Skeletal muscle satellite cell (primary cell): ENCODE measurements around the gene DNAH9.
A peak's percentile ranks its signal among the peaks of the same experiment; 100 is the strongest.
"Not testable (repeated sequence)": the region's sequence is repeated elsewhere in the genome, so short reads cannot be mapped to it uniquely, and the experiment has no call there.

Source experiments
- H3K27me3 ChIP-seq: 2 replicates; pipeline ENCODE4 v1.7.0; 2013; ENCODE audit warnings: low read length; ENCODE audit not compliant: control insufficient read depth, insufficient read depth
- H3K36me3 ChIP-seq: 2 replicates; pipeline ENCODE4 v1.7.0; 2013; ENCODE audit warnings: mild to moderate bottlenecking, control low read depth, low read length; ENCODE audit not compliant: insufficient read depth
- H3K4me1 ChIP-seq: 2 replicates; pipeline ENCODE4 v1.7.0; 2013; ENCODE audit warnings: low read length; ENCODE audit not compliant: control insufficient read depth, insufficient read depth
- H3K4me2 ChIP-seq: 2 replicates; pipeline ENCODE4 v1.7.0; 2013; ENCODE audit warnings: mild to moderate bottlenecking, low read length
- H3K4me3 ChIP-seq: 2 replicates; pipeline ENCODE4 v1.7.0; 2013; ENCODE audit warnings: low read length
- H3K9ac ChIP-seq: 2 replicates; pipeline ENCODE4 v1.7.0; 2013; ENCODE audit warnings: mild to moderate bottlenecking, low read depth, low read length, moderate library complexity
- H3K9me3 ChIP-seq: replicated peaks from 2 replicates; pipeline ENCODE4 v1.7.0; 2013; ENCODE audit warnings: mild to moderate bottlenecking, control low read depth, low read length

DNAH9 gene

DNA sequence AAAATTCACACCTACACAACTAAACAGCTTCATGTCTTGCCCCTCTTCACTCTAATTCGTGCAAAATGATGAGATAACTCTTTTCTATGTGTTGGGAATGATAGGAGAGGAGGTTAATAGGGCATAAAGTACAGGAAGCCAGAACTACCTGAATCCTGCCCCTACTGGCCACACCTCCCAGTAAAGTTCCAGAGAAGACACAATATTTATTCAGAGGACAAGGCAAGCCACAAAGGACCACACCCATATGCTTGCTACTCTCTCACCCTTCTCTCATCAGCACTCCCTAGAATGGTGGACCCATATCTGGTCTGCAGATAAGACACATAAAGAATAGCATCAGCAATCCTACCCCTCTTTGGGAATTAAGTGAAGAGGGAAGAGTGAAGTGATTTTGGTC lies 324.4 kb downstream of the DNAH9 start:
- no peaks in the 10 kb centered on the region for H3K27me3 ChIP-seq
- H3K36me3 ChIP-seq: no peaks in the 10 kb centered on the region
- no peak overlapping the region for H3K4me3 ChIP-seq
- no peaks in the 10 kb centered on the region for H3K9me3 ChIP-seq
- no peak overlapping the region for H3K9ac ChIP-seq
- H3K4me2 ChIP-seq: no peak overlapping the region
- no peaks in the 10 kb centered on the region for H3K4me1 ChIP-seq

GRCh38 chr17:11924076-11924475 lies 325.8 kb downstream of the DNAH9 start:
- no peak overlapping the region for H3K4me3 ChIP-seq
- no peaks in the 10 kb centered on the region for H3K4me1 ChIP-seq
- no peak overlapping the region for H3K9ac ChIP-seq
- H3K4me2 ChIP-seq: no peak overlapping the region
- no peaks in the 10 kb centered on the region for H3K36me3 ChIP-seq
- no peaks in the 10 kb centered on the region for H3K27me3 ChIP-seq
- no peaks in the 10 kb centered on the region for H3K9me3 ChIP-seq

GRCh38 chr17:11925262-11926021 lies 327.2 kb downstream of the DNAH9 start:
- Histone ChIP-seq H3K36me3 (no peaks in the 10 kb centered on the region), H3K4me1 (no peaks in the 10 kb centered on the region), H3K9me3 (no peaks in the 10 kb centered on the region), H3K4me2 (no peak overlapping the region), H3K9ac (no peak overlapping the region), H3K27me3 (no peaks in the 10 kb centered on the region), H3K4me3 (no peak overlapping the region)

DNA sequence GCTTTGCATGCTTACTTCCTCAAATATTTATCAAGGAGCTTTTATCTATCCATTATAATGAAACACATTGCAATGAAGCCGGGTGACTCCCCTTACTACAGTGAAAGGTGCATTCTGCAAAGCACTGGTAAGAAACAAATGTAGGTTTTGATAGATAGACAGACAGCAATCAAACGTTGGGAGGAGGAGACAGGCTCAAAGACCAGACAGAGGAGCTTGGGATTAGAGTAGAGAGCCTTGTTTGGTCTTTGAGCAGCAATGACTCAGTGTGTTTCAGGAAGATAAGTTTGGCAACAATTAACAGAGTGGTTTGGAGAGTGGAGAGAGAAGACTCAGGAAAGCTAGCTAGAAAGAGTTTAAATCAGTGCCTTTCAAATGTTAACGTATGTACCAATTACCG lies 330.2 kb downstream of the DNAH9 start:
- Histone ChIP-seq H3K9me3 (no peaks in the 10 kb centered on the region), H3K36me3 (no peaks in the 10 kb centered on the region), H3K27me3 (no peaks in the 10 kb centered on the region), H3K9ac (no peak overlapping the region), H3K4me1 (no peaks in the 10 kb centered on the region), H3K4me2 (no peak overlapping the region), H3K4me3 (no peak overlapping the region)

DNA sequence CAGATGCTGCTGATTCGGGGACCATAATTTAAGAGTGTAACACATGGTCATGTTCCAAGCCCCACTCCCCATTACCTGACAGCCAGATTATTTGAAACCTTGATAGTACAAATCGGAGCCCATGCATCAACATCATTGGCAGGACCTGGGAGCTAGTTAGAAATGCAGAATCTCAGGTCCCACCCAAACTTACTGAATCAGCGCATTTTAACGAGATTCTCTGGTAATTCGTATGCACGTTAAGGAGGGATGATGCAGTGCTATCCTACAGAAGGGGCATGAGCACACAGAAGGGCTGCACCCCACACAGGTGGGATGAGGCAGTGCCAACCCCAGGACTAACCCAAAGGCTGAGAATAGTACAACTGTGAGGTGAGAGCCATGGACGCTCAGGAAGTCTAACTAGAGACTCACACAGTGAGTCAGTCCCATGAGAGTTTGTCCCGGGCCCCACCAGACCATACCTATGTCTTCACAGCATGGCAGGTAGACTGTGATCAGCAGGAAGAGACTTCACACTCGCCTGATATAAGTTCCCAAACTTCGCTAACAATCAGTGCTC lies 334.1 kb downstream of the DNAH9 start:
- no peak overlapping the region for H3K4me2 ChIP-seq
- no peaks in the 10 kb centered on the region for H3K27me3 ChIP-seq
- H3K9ac ChIP-seq: no peak overlapping the region
- H3K9me3 ChIP-seq: no peaks in the 10 kb centered on the region
- H3K4me1 ChIP-seq: no peaks in the 10 kb centered on the region
- H3K4me3 ChIP-seq: no peak overlapping the region
- H3K36me3 ChIP-seq: no peaks in the 10 kb centered on the region

DNA sequence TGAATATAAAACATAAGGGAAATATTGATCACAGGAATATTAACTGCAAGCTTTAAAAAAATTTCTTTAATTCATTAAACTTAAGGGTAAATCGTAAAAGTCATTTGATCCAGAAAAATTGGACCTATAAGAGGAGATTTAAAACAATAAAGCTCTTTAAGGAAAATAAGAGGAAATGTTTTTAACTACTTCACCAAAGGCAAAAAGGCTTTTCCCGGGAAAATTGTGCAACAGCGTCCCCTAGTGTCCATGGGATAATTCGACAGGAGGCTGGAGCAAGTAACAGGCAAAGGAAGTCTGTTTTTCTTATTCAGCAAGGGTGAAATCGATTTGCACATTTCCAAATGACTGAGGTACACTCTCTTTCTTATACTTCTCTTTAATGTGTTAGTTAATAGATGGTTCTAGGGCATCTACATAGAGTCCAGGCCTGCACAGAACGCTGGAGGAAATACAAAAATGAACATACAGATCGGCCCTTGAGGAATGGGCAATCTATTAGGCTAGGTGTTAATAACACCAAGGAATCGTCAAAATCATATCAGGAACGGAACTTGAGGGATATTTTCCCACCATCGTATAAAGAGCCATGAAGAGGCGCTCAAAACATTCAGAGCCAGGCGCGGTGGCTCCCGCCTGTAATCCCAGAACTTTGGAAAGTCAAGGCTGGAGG lies 337.6 kb downstream of the DNAH9 start:
- Histone ChIP-seq H3K27me3 (no peaks in the 10 kb centered on the region), H3K4me1 (no peaks in the 10 kb centered on the region), H3K4me3 (no peak overlapping the region), H3K4me2 (no peak overlapping the region), H3K9me3 (no peaks in the 10 kb centered on the region), H3K36me3 (no peaks in the 10 kb centered on the region), H3K9ac (no peak overlapping the region)

DNA sequence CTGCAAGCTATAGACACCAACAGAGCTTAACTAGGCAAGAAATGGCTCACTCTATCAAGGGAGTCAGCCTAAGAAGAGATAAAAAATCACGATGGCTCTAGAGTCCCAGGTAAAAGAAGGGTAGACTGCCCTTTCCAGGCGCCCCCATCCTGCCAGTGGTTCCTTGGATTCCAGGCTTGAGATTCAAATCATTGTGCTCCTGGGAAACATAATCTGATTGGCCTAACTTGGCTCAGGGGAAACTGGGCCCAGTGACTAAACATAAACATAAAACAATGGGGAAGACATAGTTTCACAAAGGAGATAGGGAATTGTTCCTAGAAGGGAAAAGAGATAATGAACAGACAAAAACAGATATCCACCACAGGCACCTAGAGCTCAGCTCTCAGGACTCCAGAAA lies 342.6 kb downstream of the DNAH9 start:
- Histone ChIP-seq H3K4me2 (no peak overlapping the region), H3K27me3 (no peaks in the 10 kb centered on the region), H3K4me3 (no peak overlapping the region), H3K9ac (no peak overlapping the region), H3K4me1 (no peaks in the 10 kb centered on the region), H3K36me3 (no peaks in the 10 kb centered on the region), H3K9me3 (no peaks in the 10 kb centered on the region)

- not testable (repeated sequence) for H3K27me3 ChIP-seq, H3K4me2 ChIP-seq, H3K36me3 ChIP-seq, H3K9ac ChIP-seq, H3K4me1 ChIP-seq, H3K4me3 ChIP-seq, H3K9me3 ChIP-seq
Observed at GRCh38 chr17:11943086-11943485, 344.8 kb downstream of the DNAH9 start.

- Histone ChIP-seq H3K9me3 (no peaks in the 10 kb centered on the region), H3K4me3 (no peak overlapping the region), H3K36me3 (no peaks in the 10 kb centered on the region), H3K9ac (no peak overlapping the region), H3K27me3 (no peaks in the 10 kb centered on the region), H3K4me1 (peaks cover 4% of the 10 kb centered on the region), H3K4me2 (no peak overlapping the region)
Observed at GRCh38 chr17:11943759-11944347, 345.6 kb downstream of the DNAH9 start.

DNA sequence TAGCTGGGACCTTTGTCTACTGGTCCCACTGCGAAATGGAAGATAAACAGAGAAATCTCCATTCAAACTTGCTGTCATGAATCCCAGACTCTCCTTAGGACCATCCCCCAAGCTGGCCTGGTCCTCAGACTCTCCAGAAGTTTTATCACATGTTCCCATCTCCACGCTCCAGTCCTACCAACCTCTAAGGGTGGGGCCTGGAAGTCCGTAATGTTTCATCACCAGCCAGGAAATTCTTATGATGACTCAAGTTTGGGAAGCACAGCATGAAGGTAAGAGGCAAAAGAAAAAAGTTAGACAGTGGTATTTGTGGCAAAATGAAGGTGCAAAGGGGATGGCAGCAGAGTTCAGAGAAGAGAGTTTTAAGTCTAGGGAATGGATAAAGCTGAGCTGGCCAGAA lies 346.3 kb downstream of the DNAH9 start:
- Histone ChIP-seq H3K27me3 (no peaks in the 10 kb centered on the region), H3K4me1 (peaks cover 8% of the 10 kb centered on the region), H3K9ac (no peak overlapping the region), H3K36me3 (no peaks in the 10 kb centered on the region), H3K9me3 (no peaks in the 10 kb centered on the region), H3K4me2 (no peak overlapping the region), H3K4me3 (no peak overlapping the region)

DNA sequence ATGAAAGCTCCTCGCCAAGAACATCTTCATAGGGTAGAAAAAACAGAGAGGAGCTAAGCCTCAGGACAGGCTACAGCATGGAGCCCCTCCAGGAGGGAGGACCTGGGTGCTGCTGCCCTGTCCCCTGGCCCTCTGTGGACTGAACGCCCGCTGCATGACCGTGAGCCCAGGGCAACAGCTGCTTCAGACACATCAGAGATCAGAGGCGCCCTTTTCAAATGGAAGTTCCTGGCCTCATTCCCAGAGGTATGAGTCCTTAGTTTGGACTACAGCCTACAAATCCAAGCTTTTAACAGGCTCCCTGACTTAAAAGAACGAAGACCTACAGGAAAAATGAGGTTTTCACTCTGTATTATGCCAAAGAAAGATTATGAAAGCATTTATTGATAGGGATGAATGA lies 350.5 kb downstream of the DNAH9 start:
- peak overlapping the region; percentile 51 for H3K4me3 ChIP-seq

More for the DNA sequence above, 350.5 kb downstream of the DNAH9 start:
- H3K36me3 ChIP-seq: no peaks in the 10 kb centered on the region
- H3K27me3 ChIP-seq: no peaks in the 10 kb centered on the region
- H3K4me1 ChIP-seq: peaks cover 8% of the 10 kb centered on the region
- no peak overlapping the region for H3K9ac ChIP-seq
- no peaks in the 10 kb centered on the region for H3K9me3 ChIP-seq
- H3K4me2 ChIP-seq: peak overlapping the region; percentile 75
